ENCODE results near the gene TMEM44. TPM values are rescaled to one million over a fixed set of nuclear protein-coding genes. Genes with fewer than 3 reads are reported as not detected.
A peak's percentile ranks its signal among the peaks of the same experiment; 100 is the strongest.

TMEM44 gene
- total RNA-seq, 1 donor from 2014 or later = 7.5 TPM

- intact Hi-C loops (cut with micrococcal nuclease) = no loop called here
- no peak for TF ChIP-seq CTCF (IDR thresholded peaks at IDR 0.05; ENCODE audit: borderline replicate concordance)
- no peak overlapping the region for H3K27ac ChIP-seq (replicated peaks)
Observed at GRCh38 chr3:194675680-194676079, 42.5 kb upstream of the TMEM44 start.

GRCh38 chr3:194675081-194675640, 41.9 kb upstream of the TMEM44 start:
- TF ChIP-seq CTCF (IDR thresholded peaks at IDR 0.05; ENCODE audit: borderline replicate concordance) = no peak
- H3K27me3 ChIP-seq (ENCODE audit: low read depth) = no peaks in the 10 kb centered on the region
- peaks cover 28% of the 10 kb centered on the region for H3K4me1 ChIP-seq
- no peaks in the 10 kb centered on the region for H3K9me3 ChIP-seq (replicated peaks)
- intact Hi-C loops (cut with micrococcal nuclease) = no loop called here
- H3K36me3 ChIP-seq = no peaks in the 10 kb centered on the region
- no peak overlapping the region for H3K27ac ChIP-seq (replicated peaks)
- no peak for DNase-seq
- no peak overlapping the region for H3K4me3 ChIP-seq

More at GRCh38 chr3:194675680-194676079, 42.5 kb upstream of the TMEM44 start:
- Histone ChIP-seq H3K36me3 (no peaks in the 10 kb centered on the region), H3K4me3 (no peak overlapping the region), H3K4me1 (peaks cover 23% of the 10 kb centered on the region), H3K9me3 (replicated peaks) (no peaks in the 10 kb centered on the region), H3K27me3 (ENCODE audit: low read depth) (no peaks in the 10 kb centered on the region)
- DNase-seq = no peak

- Histone ChIP-seq H3K27me3 (ENCODE audit: low read depth) (no peaks in the 10 kb centered on the region), H3K36me3 (peaks cover 11% of the 10 kb centered on the region), H3K4me3 (no peak overlapping the region), H3K4me1 (peaks cover 32% of the 10 kb centered on the region), H3K9me3 (replicated peaks) (no peaks in the 10 kb centered on the region), H3K27ac (replicated peaks) (no peak overlapping the region)
- no peak for DNase-seq
- TF ChIP-seq CTCF (IDR thresholded peaks at IDR 0.05; ENCODE audit: borderline replicate concordance) = no peak
- intact Hi-C loops (cut with micrococcal nuclease) = no loop called here
Observed at GRCh38 chr3:194673761-194674160, 40.5 kb upstream of the TMEM44 start.

- Histone ChIP-seq H3K27ac (replicated peaks) (peak overlapping the region; percentile 90), H3K4me1 (peaks cover 32% of the 10 kb centered on the region), H3K9me3 (replicated peaks) (no peaks in the 10 kb centered on the region), H3K36me3 (peaks cover 12% of the 10 kb centered on the region), H3K27me3 (ENCODE audit: low read depth) (no peaks in the 10 kb centered on the region), H3K4me3 (peak overlapping the region; percentile 85)
- intact Hi-C loops (cut with micrococcal nuclease) = no loop called here
- TF ChIP-seq CTCF (IDR thresholded peaks at IDR 0.05; ENCODE audit: borderline replicate concordance) = no peak
- DNase-seq = no peak
Observed at GRCh38 chr3:194672876-194673275, 39.7 kb upstream of the TMEM44 start.

GRCh38 chr3:194671900-194672808, 38.9 kb upstream of the TMEM44 start, which contains the start of gene LSG1:
Gene LSG1, minus strand, starts transcription at chr3:194672191. Its CDS starts 29 bp downstream, at chr3:194672162.
- TF ChIP-seq CTCF (IDR thresholded peaks at IDR 0.05; ENCODE audit: borderline replicate concordance) = no peak
- H3K4me3 ChIP-seq = peak within 1 kb of the TSS; percentile 85
- H3K27me3 ChIP-seq (ENCODE audit: low read depth) = no peaks in the 10 kb centered on the region
- peak within 1 kb of the TSS; percentile 90 for H3K27ac ChIP-seq (replicated peaks)
- intact Hi-C loops (cut with micrococcal nuclease) = no loop called here
- peak; percentile 93 for DNase-seq
- no peaks in the 10 kb centered on the region for H3K9me3 ChIP-seq (replicated peaks)
- peaks cover 32% of the 10 kb centered on the region for H3K4me1 ChIP-seq
- H3K36me3 ChIP-seq = peaks cover 12% of the 10 kb centered on the region
